H1 (cell line): Measurements from ENCODE around the gene ZNF408. TPM values are rescaled to one million over a fixed set of nuclear protein-coding genes. Genes with fewer than 3 reads are reported as not detected.

ENCODE experiments used
- CTCF ChIA-PET: fragments of 300-600 bp; sonication (Branson Sonifier 250); formaldehyde crosslinking; loops from one replicate; lab custom pipeline; 2021; ENCODE audit not compliant: partially characterized antibody; lab: Charles Lee
- POLR2A ChIA-PET: fragments of 300-600 bp; sonication (Branson Sonifier 250); formaldehyde crosslinking; loops from one replicate; lab custom pipeline; 2021; ENCODE audit warnings: inconsistent platforms; ENCODE audit not compliant: partially characterized antibody; lab: Charles Lee
- DNase-seq, 2 experiments: peaks; one replicate each; pipeline versions ENCODE4 v3.0.0 to v3.0.0-alpha.2; 2010 to 2022; ENCODE audit warnings: low spot score in 2 of 2, low read depth in 1 of 2, mixed read lengths in 1 of 2
- FAIRE-seq: peaks from 2 replicates; lab custom pipeline; 2011; peaks lifted over from hg19 to GRCh38; lab: Jason Lieb, UNC
- H2AFZ ChIP-seq: 2 replicates; pipeline ENCODE4 v1.8.1; 2012; ENCODE audit warnings: low read length, inconsistent platforms
- H2AK5ac ChIP-seq: 2 replicates; pipeline ENCODE4 v1.6.1; 2013; ENCODE audit warnings: low read depth, low read length
- H2BK120ac ChIP-seq: replicated peaks from 2 replicates; pipeline ENCODE3; 2013; ENCODE audit warnings: low read depth, low read length, inconsistent platforms
- H2BK12ac ChIP-seq: 2 replicates; pipeline ENCODE4 v1.6.1; 2013; ENCODE audit warnings: low read depth, low read length
- H2BK15ac ChIP-seq: 2 replicates; pipeline ENCODE4 v1.6.1; 2013; ENCODE audit warnings: low read length
- H2BK20ac ChIP-seq: 2 replicates; pipeline ENCODE4 v1.6.1; 2013; ENCODE audit warnings: low read length
- H2BK5ac ChIP-seq: 2 replicates; pipeline ENCODE4 v1.6.1; 2013; ENCODE audit warnings: low read depth, low read length
- H3K14ac ChIP-seq: 2 replicates; pipeline ENCODE4 v1.6.1; 2013; ENCODE audit warnings: inconsistent platforms; ENCODE audit not compliant: insufficient read length
- H3K18ac ChIP-seq: 2 replicates; pipeline ENCODE4 v1.6.1; 2013; ENCODE audit warnings: low read length; ENCODE audit errors: extremely low read depth
- H3K23ac ChIP-seq: 2 replicates; pipeline ENCODE4 v1.6.1; 2013; ENCODE audit warnings: inconsistent platforms; ENCODE audit not compliant: insufficient read length
- H3K23me2 ChIP-seq: 2 replicates; pipeline ENCODE4 v1.6.1; 2013; ENCODE audit warnings: low read depth, low read length
- H3K27ac ChIP-seq: 2 replicates; pipeline ENCODE4 v1.6.1; 2011; ENCODE audit warnings: low read depth, low read length, inconsistent platforms
- H3K27me3 ChIP-seq, 4 experiments: replicated peaks in 1 of 4; 1 replicate in 1 of 4; 2 replicates in 3 of 4; pipeline versions ENCODE4 v1.6.1 to v1.8.1; 2011 to 2013; ENCODE audit warnings: low read length in 3 of 4, mild to moderate bottlenecking in 3 of 4, inconsistent platforms in 2 of 4, mixed read lengths in 2 of 4, moderate library complexity in 1 of 4; ENCODE audit not compliant: control insufficient read depth in 3 of 4, insufficient read depth in 3 of 4; ENCODE audit errors: extremely low read depth in 1 of 4
- H3K36me3 ChIP-seq, 4 experiments: 2 replicates each; pipeline versions ENCODE4 v1.6.1 to v1.8.1; 2011 to 2013; ENCODE audit warnings: mild to moderate bottlenecking in 4 of 4, low read length in 3 of 4, moderate library complexity in 2 of 4, control low read depth in 1 of 4, inconsistent platforms in 1 of 4; ENCODE audit not compliant: insufficient read depth in 4 of 4, control insufficient read depth in 2 of 4
- H3K4ac ChIP-seq: replicated peaks from 2 replicates; pipeline ENCODE3; 2013; ENCODE audit warnings: low read length, low read depth, mixed read lengths, inconsistent platforms; ENCODE audit not compliant: insufficient read length
- H3K4me1 ChIP-seq, 4 experiments: replicated peaks in 1 of 4; 1 replicate in 1 of 4; 2 replicates in 3 of 4; pipeline versions ENCODE4 v1.6.1 to v1.8.1; 2011 to 2013; ENCODE audit warnings: low read length in 3 of 4, inconsistent platforms in 2 of 4, mixed read lengths in 1 of 4; ENCODE audit not compliant: insufficient read depth in 4 of 4, control insufficient read depth in 3 of 4
- H3K4me2 ChIP-seq, 2 experiments: 2 replicates each; pipeline versions ENCODE4 v1.6.1 to v1.8.1; 2011 to 2013; ENCODE audit warnings: low read depth in 2 of 2, low read length in 2 of 2, control low read depth in 1 of 2, inconsistent platforms in 1 of 2, mild to moderate bottlenecking in 1 of 2; ENCODE audit not compliant: insufficient read depth in 1 of 2
- H3K4me3 ChIP-seq, 4 experiments: fragments of 200-600, 300-600 bp in 1 of 4; sonication (generic), shearing (Covaris generic), sonication (Bioruptor Twin) in 1 of 4; 2 replicates each; pipeline versions ENCODE4 v1.5.1 to v1.8.1; 2011 to 2016; ENCODE audit warnings: low read length in 4 of 4, low read depth in 3 of 4, control low read depth in 2 of 4, inconsistent platforms in 2 of 4, mild to moderate bottlenecking in 2 of 4, mixed read lengths in 1 of 4, moderate library complexity in 1 of 4; ENCODE audit not compliant: insufficient read depth in 2 of 4; ENCODE audit errors: extremely low read depth in 1 of 4
- H3K56ac ChIP-seq: replicated peaks from 2 replicates; pipeline ENCODE3; 2013; ENCODE audit warnings: low read depth, mild to moderate bottlenecking, mixed read lengths, low read length, inconsistent platforms; ENCODE audit not compliant: insufficient read length
- H3K79me1 ChIP-seq: 2 replicates; pipeline ENCODE4 v1.6.1; 2013; ENCODE audit warnings: low read depth, low read length, control low read depth
- H3K79me2 ChIP-seq, 2 experiments: 2 replicates each; pipeline versions ENCODE4 v1.6.1 to v1.8.1; 2012 to 2013; ENCODE audit warnings: low read length in 2 of 2, mild to moderate bottlenecking in 2 of 2, inconsistent platforms in 1 of 2; ENCODE audit not compliant: insufficient read depth in 2 of 2, control insufficient read depth in 1 of 2
- H3K9ac ChIP-seq, 4 experiments: replicated peaks in 1 of 4; 1 replicate in 1 of 4; 2 replicates in 3 of 4; pipeline versions ENCODE4 v1.6.1 to v1.8.1; 2011 to 2013; ENCODE audit warnings: low read depth in 3 of 4, low read length in 3 of 4, control low read depth in 2 of 4, mild to moderate bottlenecking in 2 of 4, moderate library complexity in 2 of 4, inconsistent platforms in 1 of 4; ENCODE audit errors: extremely low read depth in 1 of 4
- H3K9me3 ChIP-seq, 2 experiments: 2 replicates each; pipeline versions ENCODE4 v1.6.1 to v1.8.1; 2012 to 2013; ENCODE audit warnings: mild to moderate bottlenecking in 2 of 2, moderate library complexity in 2 of 2, control low read depth in 1 of 2, inconsistent platforms in 1 of 2, low read depth in 1 of 2, low read length in 1 of 2, mixed read lengths in 1 of 2; ENCODE audit not compliant: insufficient read depth in 2 of 2
- H4K20me1 ChIP-seq, 2 experiments: replicated peaks in 1 of 2; 2 replicates each; pipeline versions ENCODE3 to v1.8.1; 2011 to 2013; ENCODE audit warnings: inconsistent platforms in 2 of 2, low read length in 2 of 2, mild to moderate bottlenecking in 1 of 2; ENCODE audit not compliant: insufficient read depth in 2 of 2, control insufficient read depth in 1 of 2
- H4K5ac ChIP-seq: 2 replicates; pipeline ENCODE4 v1.6.1; 2013; ENCODE audit warnings: low read length, low read depth, mixed read lengths, inconsistent platforms; ENCODE audit not compliant: insufficient read length
- H4K8ac ChIP-seq: 2 replicates; pipeline ENCODE4 v1.8.0; 2013; ENCODE audit warnings: mild to moderate bottlenecking, moderate library complexity, low read length, inconsistent platforms; ENCODE audit not compliant: insufficient read depth; ENCODE audit errors: extremely low read depth
- H4K91ac ChIP-seq: replicated peaks from 2 replicates; pipeline ENCODE3; 2013; ENCODE audit warnings: low read length, mixed read lengths, inconsistent platforms; ENCODE audit not compliant: insufficient read length
- ATF3 ChIP-seq: IDR thresholded peaks from 2 replicates; pipeline ENCODE4 v1.6.1; 2011; ENCODE audit warnings: low read depth, mild to moderate bottlenecking, low read length; ENCODE audit not compliant: insufficient read depth
- JUND ChIP-seq: IDR thresholded peaks from 2 replicates; pipeline ENCODE4 v1.6.1; 2011; ENCODE audit warnings: mild to moderate bottlenecking, improper control_type of control experiment, low read length
- MAX ChIP-seq: IDR thresholded peaks from 2 replicates; pipeline ENCODE4 v1.6.1; 2012; ENCODE audit warnings: inconsistent platforms
- WGBS, 2 experiments: shearing (Covaris generic) in 1 of 2; methylation state at CpG; one replicate each; pipeline versions ENCODE4 v1.1.6 to v1.1.7; 2013 to 2015; ENCODE audit warnings: low lambda C conversion rate in 2 of 2, mixed read lengths in 2 of 2, inconsistent platforms in 1 of 2, low coverage in 1 of 2, missing lambda C conversion rate in 1 of 2; ENCODE audit not compliant: insufficient replicate concordance in 2 of 2, insufficient coverage in 1 of 2, insufficient read length in 1 of 2; ENCODE audit errors: extremely low coverage in 1 of 2, missing lambda C conversion rate in 1 of 2; 5-methylcytosine and 5-hydroxymethylcytosine counted together
- polyA plus RNA-seq, 7 experiments: library from polyadenylated mRNA; depleted of rRNA in 3 of 7; stranded (reverse) in 5 of 7; unstranded in 2 of 7; fragments of >200 nt in 5 of 7; fragments of 200-250 nt in 2 of 7; gene quantifications; 1 replicate in 5 of 7; 2 replicates in 1 of 7; 4 replicates in 1 of 7; pipeline versions ENCODE4 v1.2.1 to v1.2.3, GENCODE V29; 2011 to 2013; ENCODE audit warnings: missing spikeins in 2 of 7, mixed read lengths in 2 of 7
- total RNA-seq: library from RNA; stranded (reverse); fragmentation: NEBNext Ultra II Directional; extraction: Animal tissue kit (Norgen Biotek cat#: 25700); gene quantifications from 2 replicates; pipeline ENCODE4 v1.2.1, GENCODE V29; 2021

The ZNF408 gene
- total and polyA plus RNA-seq, 2 of the 8 experiments (the other 6 are each of a cell fraction or from before 2014, with no cell fraction given) = 10.7 to 11.0 TPM

- POLR2A ChIA-PET = interaction anchor here (4.3 kb wide), 1 partner anchor 15 kb away, joined by 21 read pairs; no protein-coding TSS in a partner anchor
- 89% methylated on average over 6 of the region's 6 CpGs; no CpG with 5 or more reads in 1 of the 2 experiments for WGBS, 2 experiments
- H3K27me3 ChIP-seq = no peaks in the 10 kb centered on the region
These were observed 20.5 kb downstream of the ZNF408 start for GRCh38 chr11:46721286-46721685.

More at GRCh38 chr11:46721286-46721685, 20.5 kb downstream of the ZNF408 start:
- Histone ChIP-seq H2AK5ac (no peak overlapping the region), H4K5ac (no peak overlapping the region), H2BK120ac (no peak overlapping the region), H3K23ac (no peak overlapping the region), H3K4me2 (no peak overlapping the region), H3K9ac (no peak overlapping the region), H3K56ac (no peak overlapping the region), H3K36me3 (no peaks in the 10 kb centered on the region), H3K27ac (no peak overlapping the region), H2AFZ (no peak overlapping the region), H3K4me3 (no peak overlapping the region), H3K4me1 (peaks cover 0 to 5% (median under 1%) of the 10 kb centered on the region in 4 experiments; a peak in 2 of 7 replicates), H2BK20ac (no peak overlapping the region), H3K18ac (no peak overlapping the region), H3K14ac (no peak overlapping the region), H3K4ac (no peak overlapping the region), H3K23me2 (no peaks in the 10 kb centered on the region), H4K8ac (no peak overlapping the region), H2BK5ac (no peak overlapping the region), H3K79me2 (no peaks in the 10 kb centered on the region), H4K91ac (no peak overlapping the region), H3K79me1 (no peaks in the 10 kb centered on the region), H4K20me1 (no peaks in the 10 kb centered on the region), H2BK12ac (no peak overlapping the region), H2BK15ac (no peak overlapping the region), H3K9me3 (no peaks in the 10 kb centered on the region)
- no peak for TF ChIP-seq ATF3
- no peak for TF ChIP-seq MAX
- no peak for TF ChIP-seq JUND
- CTCF ChIA-PET = no interaction called here
- DNase-seq (no peak), FAIRE-seq (no peak)
